GM18499 (cell line): ENCODE results near the gene RIMS3.
"Not testable (repeated sequence)": the region's sequence is repeated elsewhere in the genome, so short reads cannot be mapped to it uniquely, and the experiment has no call there.

ENCODE experiments used
- ATAC-seq: cut with Tn5 transposase; IDR thresholded peaks from one replicate; pipeline ENCODE4 v1.9.1; 2021; ENCODE audit warnings: moderate number of reproducible peaks; ENCODE audit not compliant: insufficient read depth, unreplicated experiment

Gene RIMS3

DNA sequence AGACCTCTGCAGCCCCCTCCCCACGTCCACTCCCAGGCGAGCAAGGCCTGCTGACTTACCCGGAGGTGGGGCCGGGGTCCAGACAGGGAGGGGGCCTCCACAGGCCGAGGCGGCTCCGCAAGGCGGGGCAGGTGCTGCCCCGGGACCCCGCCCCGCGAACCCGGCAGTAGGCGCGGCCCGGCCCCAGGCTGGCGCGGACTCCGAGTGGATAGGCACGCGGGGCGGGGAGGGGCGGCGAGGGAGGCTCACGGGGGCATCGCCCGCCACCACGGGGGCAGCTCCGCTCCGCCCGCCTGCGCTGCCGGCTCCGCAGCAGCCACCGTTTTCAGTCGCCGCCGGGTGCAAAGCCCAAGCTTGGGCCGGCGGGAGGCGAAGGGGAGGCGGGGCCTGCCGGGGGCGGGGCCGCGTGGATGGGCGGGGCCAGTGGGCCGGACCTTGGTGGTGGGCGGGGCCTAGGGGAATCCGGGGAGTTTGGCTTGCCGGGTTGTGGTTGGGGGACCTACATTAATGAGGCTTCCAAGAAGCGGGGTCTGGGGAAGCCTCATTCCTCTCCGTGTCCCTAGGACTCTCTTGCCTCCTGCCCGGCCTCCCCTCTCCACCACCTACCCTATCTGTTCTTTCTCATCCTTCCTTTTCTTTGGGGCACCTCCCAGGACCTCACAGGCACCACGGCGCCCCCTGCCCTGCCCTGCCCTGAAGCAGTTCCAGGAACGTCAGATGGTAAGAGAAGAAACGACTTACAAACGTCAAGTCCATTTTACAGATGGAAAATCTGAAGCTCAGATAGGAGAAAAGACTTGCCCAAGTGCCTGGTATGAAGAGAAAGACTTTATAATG is at the start of gene RIMS3:
Gene RIMS3 (minus strand): TSS at position 348 of the 837 bp plus-strand sequence. CDS start 23,757 bp downstream, outside the sequence.
- no peak for ATAC-seq

DNA sequence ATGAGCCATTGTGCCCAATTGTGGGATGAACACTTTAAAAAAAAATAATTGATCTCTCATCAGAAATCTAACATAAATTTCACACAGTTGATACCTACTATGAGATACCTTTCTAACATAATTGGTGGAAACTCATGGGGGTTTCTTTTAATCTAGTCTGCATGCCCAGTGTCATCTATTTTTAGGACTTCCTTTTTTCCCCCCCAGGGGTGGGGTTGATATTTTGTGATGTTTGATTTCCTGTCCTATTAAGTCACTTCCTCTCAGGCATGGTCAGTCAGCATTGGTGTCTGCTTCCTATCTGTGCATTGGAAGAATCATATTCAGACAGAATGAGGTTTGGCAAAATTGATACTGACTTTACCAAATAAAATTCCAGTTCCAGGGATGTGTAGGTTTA is 47.5 kb upstream of the RIMS3 start:
- no peak for ATAC-seq

DNA sequence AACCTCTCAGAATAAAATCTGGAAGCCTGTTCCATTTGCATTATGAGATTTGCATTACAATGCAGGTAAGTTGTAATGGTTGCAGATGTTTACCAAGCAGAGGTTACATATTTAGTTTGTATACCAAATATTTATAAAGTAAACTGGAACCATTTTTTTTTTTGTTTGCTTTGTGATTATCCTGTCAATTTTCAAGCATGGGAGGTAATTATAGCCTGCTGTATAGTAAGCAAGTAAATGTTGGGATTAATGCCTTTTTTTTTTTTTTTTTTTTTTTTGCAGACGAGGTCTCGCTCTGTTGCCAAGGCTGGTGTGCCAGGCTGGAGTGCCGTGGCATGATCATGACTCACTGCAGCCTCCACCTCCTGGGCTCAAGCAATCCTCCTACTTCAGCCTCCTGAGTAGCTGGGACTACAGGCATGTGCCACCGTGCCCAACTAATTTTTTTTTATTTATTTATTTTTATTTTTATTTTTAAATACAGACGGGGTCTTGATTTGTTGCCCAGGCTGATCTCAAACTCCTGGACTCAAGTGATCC is 47.0 kb upstream of the RIMS3 start:
- no peak for ATAC-seq

DNA sequence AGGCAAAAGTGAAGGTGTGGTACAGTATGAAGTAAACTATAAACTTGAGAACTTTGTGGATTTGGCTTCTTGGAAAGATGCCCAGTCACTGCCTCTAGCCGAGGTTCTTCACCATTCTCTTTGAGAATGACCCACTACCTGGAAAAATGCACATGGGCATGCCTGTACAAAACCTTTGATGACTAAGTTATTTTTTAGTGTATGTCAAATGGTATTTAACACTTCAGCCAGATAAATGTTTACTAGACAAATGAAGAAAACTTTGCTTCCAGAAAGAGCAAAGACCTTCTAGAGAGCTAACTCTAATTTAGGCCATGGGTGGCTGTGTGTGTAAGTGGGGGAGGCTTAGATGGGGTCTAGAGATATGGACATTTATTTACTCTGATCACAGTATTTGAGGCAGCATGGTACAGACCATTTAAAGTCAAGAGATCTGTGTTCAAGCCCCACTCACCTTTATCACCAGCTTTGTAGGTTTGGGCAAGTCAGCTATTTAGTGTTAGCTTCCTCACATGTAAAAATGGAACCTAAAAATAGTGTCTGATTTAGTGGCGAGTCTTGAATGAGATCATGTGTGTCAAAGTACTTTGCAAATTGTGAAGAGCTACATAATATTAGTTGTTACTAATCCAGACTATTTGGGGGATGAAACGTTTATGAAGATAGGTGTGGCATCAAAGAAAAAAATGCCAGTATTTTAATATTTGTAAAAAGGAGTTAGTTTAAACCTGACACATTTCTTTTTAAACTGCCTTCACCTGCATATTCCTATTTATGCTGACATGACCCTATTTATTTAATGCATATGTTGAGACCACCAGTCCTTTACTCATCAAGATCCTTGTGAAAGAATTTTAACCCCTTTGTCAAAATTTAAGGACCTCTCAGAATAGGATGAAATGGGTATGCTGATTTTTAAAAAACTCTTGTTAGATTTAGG is 46.3 kb upstream of the RIMS3 start:
- ATAC-seq, result no peak

DNA sequence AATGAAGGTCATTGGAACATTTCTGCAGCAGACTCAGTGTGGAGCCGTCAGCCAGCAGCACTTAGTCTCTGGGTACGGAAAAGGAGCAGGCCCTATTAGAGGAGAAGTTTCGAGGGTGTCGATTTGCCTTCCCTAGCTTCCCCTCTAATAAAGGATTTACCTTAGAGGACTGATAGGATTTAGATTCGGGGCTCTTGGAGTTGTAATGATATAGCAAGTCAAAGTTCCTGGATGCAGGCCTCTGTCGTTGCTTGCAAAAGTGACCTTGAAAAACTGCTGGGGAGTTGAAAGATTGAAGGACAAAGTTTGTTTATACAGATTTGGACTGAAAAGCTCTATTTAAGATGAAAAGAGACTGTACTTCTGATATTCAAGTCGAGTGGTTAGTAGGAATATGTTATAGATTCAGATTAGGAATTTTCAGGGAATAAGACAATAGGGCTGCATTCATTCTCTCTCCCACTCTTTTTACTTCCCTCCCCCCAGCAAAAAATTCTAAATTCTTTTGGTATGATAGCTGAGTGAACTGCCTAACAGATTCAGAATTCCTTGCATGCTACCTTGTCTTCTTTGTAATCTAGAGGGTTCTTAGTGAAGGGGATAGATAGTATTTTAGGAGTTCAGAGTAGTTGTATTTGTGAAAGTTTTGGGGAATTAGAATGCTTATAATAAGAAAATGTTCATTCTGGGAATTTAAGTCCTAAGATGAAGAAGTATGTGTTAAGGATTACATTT is 45.3 kb upstream of the RIMS3 start:
- ATAC-seq, result no peak

DNA sequence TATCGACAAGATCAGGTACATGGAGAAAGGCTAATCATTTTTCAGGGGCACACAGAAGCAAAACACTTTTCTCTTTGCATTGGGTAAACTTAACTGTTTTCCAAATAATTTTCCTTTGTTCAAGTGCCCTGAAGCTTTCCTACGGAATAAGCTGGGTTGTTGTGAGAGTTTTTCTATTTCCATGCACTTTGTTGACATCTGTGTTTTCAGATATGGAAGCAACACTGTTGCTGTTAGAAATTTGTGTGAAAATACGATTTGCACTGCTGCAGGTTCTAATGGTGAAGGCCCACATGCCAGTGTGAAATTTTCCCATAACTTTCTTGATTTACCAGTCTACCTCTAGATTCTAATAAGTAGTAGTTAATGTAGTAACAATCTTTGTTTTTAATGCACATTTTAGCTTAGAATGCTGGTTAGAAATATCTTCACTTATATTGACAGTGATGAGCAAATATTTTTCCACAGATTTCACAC is 44.4 kb upstream of the RIMS3 start:
- no peak for ATAC-seq

DNA sequence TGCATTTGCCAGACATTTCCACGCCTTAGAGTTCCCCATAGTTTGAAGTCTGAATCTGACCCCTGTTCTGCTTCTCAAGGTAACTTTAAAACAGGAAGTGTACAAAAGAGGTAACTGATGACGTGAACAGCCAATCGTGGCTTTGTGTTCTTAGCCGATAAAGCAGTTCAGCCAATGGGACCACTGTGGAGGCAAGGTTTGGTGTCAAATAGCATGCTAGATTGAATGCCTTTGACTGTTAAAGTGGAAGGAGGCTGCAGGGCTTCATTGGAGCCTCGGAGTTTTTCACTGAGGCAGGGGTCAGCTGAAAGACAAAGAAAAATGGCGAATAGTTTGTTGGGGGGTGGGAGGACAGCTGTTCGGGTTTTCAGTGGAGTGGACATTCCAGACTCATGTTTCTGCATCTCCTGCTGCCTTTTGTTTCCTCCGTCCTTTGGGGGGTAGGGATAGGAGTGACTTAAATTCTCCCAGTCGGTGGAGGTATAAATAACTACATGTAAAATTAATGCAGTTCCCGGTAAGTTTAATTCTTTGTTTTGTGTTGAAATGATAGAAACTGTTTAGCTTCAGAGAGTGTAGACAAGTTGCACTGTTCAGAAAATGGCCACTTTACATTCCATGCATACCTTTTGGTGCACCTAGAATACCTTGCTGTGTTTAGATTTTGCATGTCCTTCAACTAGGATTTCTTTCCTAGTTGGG is 43.8 kb upstream of the RIMS3 start:
- peak; percentile 68 for ATAC-seq

DNA sequence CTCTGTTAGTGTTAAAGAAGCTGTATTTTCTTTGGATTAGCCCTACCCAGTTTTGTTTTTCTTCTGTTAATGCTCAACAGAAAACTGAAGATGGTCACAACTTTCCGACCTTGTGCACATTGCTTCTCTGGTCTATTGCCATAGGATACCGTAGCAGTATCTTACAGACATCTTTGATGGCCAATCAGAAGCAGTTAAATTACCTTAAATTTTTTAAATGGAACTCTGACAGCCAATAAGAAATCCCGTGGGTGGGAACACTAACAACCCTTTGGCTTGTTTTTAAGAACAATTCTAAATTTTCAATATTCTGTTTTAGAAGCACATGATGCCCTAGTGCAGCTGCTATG is 43.2 kb upstream of the RIMS3 start:
- ATAC-seq, result peak; percentile 58

DNA sequence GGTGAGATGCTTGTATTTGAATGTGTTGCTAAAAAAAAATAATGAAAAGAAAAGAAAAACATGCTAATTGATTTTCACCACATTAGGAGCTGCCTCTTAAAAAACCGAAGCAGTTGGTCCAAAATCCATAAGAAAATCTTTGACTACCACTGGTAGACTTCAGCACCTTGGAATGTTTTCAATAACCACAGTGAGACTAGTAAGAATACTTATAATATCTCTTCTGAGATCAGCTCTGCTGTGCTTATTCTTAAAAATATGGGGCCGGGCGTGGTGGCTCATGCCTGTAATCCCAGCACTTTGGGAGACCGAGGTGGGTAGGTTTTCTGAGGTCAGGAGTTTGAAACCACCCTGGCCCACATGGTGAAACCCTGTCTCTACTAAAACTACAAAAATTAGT is 41.1 kb upstream of the RIMS3 start:
- ATAC-seq, result no peak

DNA sequence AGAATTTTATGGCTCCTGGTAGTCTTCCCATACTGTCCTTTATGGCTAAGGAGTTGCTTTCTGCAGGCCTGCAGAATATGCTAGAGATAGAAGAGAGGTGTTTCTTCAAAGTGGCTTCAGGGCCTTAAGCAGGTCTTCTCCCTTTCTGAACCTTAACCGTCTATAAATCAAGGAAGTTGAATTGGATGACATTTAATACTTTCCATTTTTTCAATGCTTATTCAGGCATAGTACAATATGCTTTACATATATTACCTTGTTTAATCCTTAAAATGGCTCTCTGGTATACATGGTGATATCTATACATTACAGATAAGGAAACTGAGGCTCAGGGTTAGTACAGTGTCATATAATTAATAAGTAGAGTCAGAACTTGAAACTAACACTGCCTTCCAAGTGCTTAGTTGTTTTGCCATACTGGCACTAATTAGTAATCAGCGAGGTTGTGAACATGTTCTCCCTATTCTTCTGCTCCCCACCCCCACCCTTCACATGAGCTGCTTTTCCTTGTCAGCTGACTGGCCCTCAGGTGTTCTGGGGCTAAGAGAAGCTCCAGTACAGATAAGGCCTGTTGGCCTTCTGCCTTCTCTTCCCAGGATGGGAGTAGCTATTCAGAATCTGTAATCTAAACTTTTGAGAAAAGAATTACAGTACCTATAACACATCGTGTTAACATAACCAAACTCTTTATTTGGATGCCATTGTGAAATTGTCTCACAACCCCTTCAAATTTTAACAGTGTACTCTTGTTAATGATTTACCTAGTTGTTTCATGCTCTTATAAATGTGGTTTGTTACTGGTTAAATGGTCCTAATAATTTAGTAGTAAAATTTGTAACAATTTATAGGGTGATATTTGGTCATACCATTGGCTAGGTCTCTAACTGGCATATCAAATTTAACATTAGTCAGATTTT is 39.6 kb upstream of the RIMS3 start:
- ATAC-seq, result no peak

DNA sequence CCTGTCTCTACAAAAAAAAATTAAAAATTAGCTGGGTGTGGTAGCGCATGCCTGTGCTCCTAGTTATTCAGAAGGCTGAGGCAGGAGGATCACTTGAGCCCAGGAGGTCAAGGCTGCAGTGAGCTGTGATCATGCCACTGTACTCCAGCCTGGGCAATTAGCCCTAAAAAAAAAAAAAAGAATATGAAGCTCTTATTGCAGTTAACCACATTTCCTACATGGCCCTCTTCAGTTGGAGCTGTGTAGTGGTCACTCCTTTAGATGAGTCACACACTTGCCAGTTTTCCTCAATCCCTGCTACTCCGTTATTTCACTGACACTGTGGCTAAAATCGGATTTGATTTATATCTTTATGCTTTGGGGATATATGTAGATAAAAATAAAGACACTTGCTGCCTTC is 37.8 kb upstream of the RIMS3 start:
- no peak for ATAC-seq

DNA sequence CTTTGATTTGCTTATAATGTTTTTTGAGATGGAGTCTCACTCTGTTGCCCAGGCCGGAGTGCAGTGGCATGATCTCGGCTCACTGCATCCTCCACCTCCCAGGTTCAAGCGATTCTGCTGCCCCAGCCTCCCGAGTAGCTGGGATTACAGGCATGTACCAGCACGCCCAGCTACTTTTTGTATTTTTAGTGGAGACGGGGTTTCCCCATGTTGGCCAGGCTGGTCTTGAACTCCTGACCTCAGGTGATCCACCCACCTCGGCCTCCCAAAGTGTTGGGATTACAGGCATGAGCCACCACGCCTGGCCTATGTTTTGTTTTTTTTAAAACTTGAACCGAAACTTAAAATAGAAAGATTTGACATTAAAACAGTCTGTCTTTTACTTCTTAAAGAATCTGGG is 37.3 kb upstream of the RIMS3 start:
- not testable (repeated sequence) for ATAC-seq

DNA sequence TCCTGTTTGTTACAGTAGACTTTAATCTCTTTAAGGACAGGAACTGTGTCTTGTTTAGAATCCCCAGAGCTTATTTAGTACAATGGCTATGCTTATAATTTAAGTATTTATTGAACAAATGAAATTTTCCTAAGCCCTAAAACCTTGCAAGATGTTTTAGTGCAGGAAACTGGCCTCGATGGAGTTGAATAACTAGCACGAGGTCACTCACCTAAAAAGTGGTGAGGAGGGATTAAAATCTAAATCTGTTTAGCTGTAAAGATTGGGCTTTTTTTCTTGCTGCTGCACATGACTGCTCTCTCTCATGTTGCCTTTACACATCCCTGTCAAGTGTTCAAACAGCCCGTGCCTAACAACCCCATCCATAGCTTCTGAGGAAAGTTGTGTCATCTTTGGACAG is 36.2 kb upstream of the RIMS3 start:
- no peak for ATAC-seq

DNA sequence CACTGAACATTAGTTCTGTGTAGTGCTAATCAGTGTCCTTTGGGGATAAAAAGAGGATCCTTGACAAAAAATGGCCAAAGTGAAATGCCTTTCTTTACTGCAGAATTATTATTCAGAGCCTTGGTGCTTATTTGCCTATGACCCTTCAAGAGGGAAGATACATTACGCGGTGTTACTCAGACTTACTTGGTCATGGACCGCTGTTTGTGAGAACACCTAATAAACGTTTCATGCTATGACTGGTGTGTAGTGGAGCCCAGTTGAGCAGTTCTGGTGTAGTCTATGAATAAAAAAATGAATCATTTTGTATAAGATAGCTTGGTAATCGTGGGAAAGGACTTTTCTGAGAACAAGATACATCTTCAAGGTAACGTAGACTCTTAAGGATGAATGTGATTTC is 34.3 kb upstream of the RIMS3 start:
- ATAC-seq, result no peak

DNA sequence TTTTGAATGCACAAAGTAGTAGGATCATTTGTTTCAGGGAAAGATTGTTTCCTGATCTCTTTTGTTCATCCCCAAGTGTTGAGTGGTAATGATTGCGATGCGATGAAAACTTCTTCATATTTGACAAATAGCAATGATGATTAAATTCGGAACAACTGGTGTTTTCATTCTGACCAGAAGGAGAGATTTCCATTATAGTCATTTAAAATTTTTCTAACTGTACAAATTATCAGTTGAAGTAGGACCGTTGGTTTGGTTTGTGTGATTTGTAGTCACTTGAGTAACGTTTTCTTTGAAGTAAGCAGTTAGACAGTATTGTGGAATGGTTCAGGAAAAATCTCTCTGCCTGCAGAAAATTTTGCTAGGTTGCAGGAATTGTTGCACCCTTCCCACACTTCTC is 32.0 kb upstream of the RIMS3 start:
- ATAC-seq, result no peak

DNA sequence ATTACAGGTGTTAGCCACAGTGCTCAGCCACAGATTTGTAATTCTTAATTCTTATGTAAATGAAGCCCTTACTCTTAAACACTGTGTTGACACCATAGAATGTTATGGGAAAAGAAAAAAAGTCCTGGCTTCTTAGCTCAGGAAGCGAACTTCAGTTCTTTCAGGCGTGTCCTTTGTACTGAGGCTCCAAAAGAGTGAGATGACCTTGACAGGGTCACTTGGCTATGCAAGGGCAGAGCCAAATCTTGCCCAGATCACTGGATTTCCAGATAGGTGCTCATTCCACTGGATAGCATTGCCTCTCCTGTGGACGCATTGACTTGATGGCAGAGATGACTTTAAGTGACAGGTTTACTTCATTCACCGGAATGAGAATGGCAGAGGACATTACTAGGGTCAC is 30.8 kb upstream of the RIMS3 start:
- no peak for ATAC-seq

DNA sequence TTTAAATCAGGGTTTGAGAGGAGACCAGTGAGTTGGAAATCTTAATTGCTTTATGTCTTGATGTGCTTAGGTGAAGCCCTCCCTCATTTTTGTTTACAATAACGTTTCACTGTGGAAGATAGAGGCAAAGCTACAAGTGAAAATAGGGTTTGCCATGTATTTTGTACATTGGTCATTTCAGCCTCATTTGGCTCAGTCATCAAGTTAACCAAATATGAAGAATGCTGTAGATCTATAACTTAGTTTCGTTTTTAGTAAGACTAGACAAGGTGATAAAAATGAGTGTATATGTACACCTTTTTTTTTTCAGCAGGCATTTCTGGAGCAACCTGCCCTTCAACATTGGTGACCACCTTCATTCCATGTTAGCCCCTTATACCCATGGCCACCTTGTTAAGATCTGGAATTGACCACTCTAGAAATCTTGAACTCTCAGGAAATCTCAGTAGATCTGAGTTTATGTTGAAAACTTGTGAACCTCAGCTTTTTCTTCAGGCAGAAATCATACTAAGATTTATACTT is 28.9 kb upstream of the RIMS3 start:
- ATAC-seq, result no peak

DNA sequence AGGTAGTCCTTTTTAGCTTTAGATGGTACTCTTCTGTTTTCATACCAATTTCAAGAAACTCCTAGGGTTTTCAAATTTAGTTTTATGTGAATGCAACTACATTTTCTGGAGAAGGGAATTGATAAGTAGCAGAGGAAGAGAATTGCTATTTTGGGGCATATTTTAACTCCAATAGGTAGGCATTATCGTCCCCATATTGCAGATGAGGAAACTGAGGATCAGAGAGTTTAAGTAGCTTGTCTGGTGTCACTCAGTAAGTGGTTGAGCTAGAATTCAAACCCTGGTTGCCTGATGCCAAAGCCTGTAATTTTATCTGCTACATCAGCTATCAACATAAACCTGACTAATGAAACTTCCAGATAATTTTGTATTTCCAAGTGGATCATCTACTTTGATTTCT is 27.9 kb upstream of the RIMS3 start:
- ATAC-seq, result no peak
